ENCODE results near the gene DSC2. TPM values are rescaled to one million over a fixed set of nuclear protein-coding genes. Genes with fewer than 3 reads are reported as not detected.

Gene DSC2
- total RNA-seq, 1 donor from 2014 or later, result not detected

GRCh38 chr18:31088532-31088931 is 13.7 kb downstream of the DSC2 start:
- intact Hi-C loops (cut with micrococcal nuclease), result no loop called here
- H3K4me3 Mint-ChIP-seq (ENCODE audit: low read depth), result no peak overlapping the region
- no peak overlapping the region for H3K27ac Mint-ChIP-seq
- H3K9me3 Mint-ChIP-seq, result peaks cover 5% of the 10 kb centered on the region
- no peaks in the 10 kb centered on the region for H3K27me3 Mint-ChIP-seq (ENCODE audit: low read depth)
- DNase-seq (ENCODE audit: low spot score), result no peak
- no peaks in the 10 kb centered on the region for H3K4me1 Mint-ChIP-seq (ENCODE audit: low read depth)
- no peaks in the 10 kb centered on the region for H3K36me3 Mint-ChIP-seq (ENCODE audit: low read depth)

GRCh38 chr18:31079973-31080372 is 22.2 kb downstream of the DSC2 start:
- H3K9me3 Mint-ChIP-seq, result peaks cover 3% of the 10 kb centered on the region
- H3K36me3 Mint-ChIP-seq (ENCODE audit: low read depth), result no peaks in the 10 kb centered on the region
- no peaks in the 10 kb centered on the region for H3K4me1 Mint-ChIP-seq (ENCODE audit: low read depth)
- H3K27ac Mint-ChIP-seq, result no peak overlapping the region
- no peaks in the 10 kb centered on the region for H3K27me3 Mint-ChIP-seq (ENCODE audit: low read depth)
- DNase-seq (ENCODE audit: low spot score), result no peak
- intact Hi-C loops (cut with micrococcal nuclease), result no loop called here
- H3K4me3 Mint-ChIP-seq (ENCODE audit: low read depth), result no peak overlapping the region

- DNase-seq (ENCODE audit: low spot score), result no peak
- peaks cover 9% of the 10 kb centered on the region for H3K9me3 Mint-ChIP-seq
- no peak overlapping the region for H3K27ac Mint-ChIP-seq
- H3K27me3 Mint-ChIP-seq (ENCODE audit: low read depth), result no peaks in the 10 kb centered on the region
- H3K4me1 Mint-ChIP-seq (ENCODE audit: low read depth), result no peaks in the 10 kb centered on the region
- no peaks in the 10 kb centered on the region for H3K36me3 Mint-ChIP-seq (ENCODE audit: low read depth)
- H3K4me3 Mint-ChIP-seq (ENCODE audit: low read depth), result no peak overlapping the region
- intact Hi-C loops (cut with micrococcal nuclease), result no loop called here
Measured at GRCh38 chr18:31077878-31078277, 24.3 kb downstream of the DSC2 start.

GRCh38 chr18:31072175-31072574 is 30.0 kb downstream of the DSC2 start:
- Mint-ChIP-seq H3K4me1 (ENCODE audit: low read depth) (no peaks in the 10 kb centered on the region), H3K27ac (no peak overlapping the region), H3K36me3 (ENCODE audit: low read depth) (no peaks in the 10 kb centered on the region), H3K9me3 (peaks cover 16% of the 10 kb centered on the region), H3K27me3 (ENCODE audit: low read depth) (no peaks in the 10 kb centered on the region), H3K4me3 (ENCODE audit: low read depth) (no peak overlapping the region)
- intact Hi-C loops (cut with micrococcal nuclease), result no loop called here
- no peak for DNase-seq (ENCODE audit: low spot score)

- Mint-ChIP-seq H3K4me1 (ENCODE audit: low read depth) (no peaks in the 10 kb centered on the region), H3K9me3 (peaks cover 15% of the 10 kb centered on the region), H3K27me3 (ENCODE audit: low read depth) (no peaks in the 10 kb centered on the region), H3K4me3 (ENCODE audit: low read depth) (no peak overlapping the region), H3K36me3 (ENCODE audit: low read depth) (no peaks in the 10 kb centered on the region), H3K27ac (no peak overlapping the region)
- no peak for DNase-seq (ENCODE audit: low spot score)
- intact Hi-C loops (cut with micrococcal nuclease), result no loop called here
Measured at GRCh38 chr18:31070206-31070605, 32.0 kb downstream of the DSC2 start.

- Mint-ChIP-seq H3K27me3 (ENCODE audit: low read depth) (no peaks in the 10 kb centered on the region), H3K27ac (no peak overlapping the region), H3K4me3 (ENCODE audit: low read depth) (no peak overlapping the region), H3K4me1 (ENCODE audit: low read depth) (no peaks in the 10 kb centered on the region), H3K9me3 (peaks cover 4% of the 10 kb centered on the region), H3K36me3 (ENCODE audit: low read depth) (no peaks in the 10 kb centered on the region)
- no peak for DNase-seq (ENCODE audit: low spot score)
- intact Hi-C loops (cut with micrococcal nuclease), result no loop called here
Measured at GRCh38 chr18:31066266-31066665, 36.0 kb downstream of the DSC2 start.

- no peak overlapping the region for H3K27ac Mint-ChIP-seq
- no peaks in the 10 kb centered on the region for H3K36me3 Mint-ChIP-seq (ENCODE audit: low read depth)
- no peak for DNase-seq (ENCODE audit: low spot score)
- intact Hi-C loops (cut with micrococcal nuclease), result no loop called here
- peaks cover 4% of the 10 kb centered on the region for H3K9me3 Mint-ChIP-seq
- H3K27me3 Mint-ChIP-seq (ENCODE audit: low read depth), result no peaks in the 10 kb centered on the region
- H3K4me3 Mint-ChIP-seq (ENCODE audit: low read depth), result no peak overlapping the region
- no peaks in the 10 kb centered on the region for H3K4me1 Mint-ChIP-seq (ENCODE audit: low read depth)
Measured at GRCh38 chr18:31065036-31065773, 37.0 kb downstream of the DSC2 start.

- H3K27ac Mint-ChIP-seq, result no peak overlapping the region
- H3K4me3 Mint-ChIP-seq (ENCODE audit: low read depth), result no peak overlapping the region
- DNase-seq (ENCODE audit: low spot score), result no peak
- intact Hi-C loops (cut with micrococcal nuclease), result no loop called here
- H3K36me3 Mint-ChIP-seq (ENCODE audit: low read depth), result no peaks in the 10 kb centered on the region
- H3K4me1 Mint-ChIP-seq (ENCODE audit: low read depth), result no peaks in the 10 kb centered on the region
- H3K9me3 Mint-ChIP-seq, result no peaks in the 10 kb centered on the region
- no peaks in the 10 kb centered on the region for H3K27me3 Mint-ChIP-seq (ENCODE audit: low read depth)
Measured at GRCh38 chr18:31064130-31064529, 38.1 kb downstream of the DSC2 start.

GRCh38 chr18:31061945-31062344 is 40.3 kb downstream of the DSC2 start:
- no peaks in the 10 kb centered on the region for H3K9me3 Mint-ChIP-seq
- H3K4me3 Mint-ChIP-seq (ENCODE audit: low read depth), result no peak overlapping the region
- intact Hi-C loops (cut with micrococcal nuclease), result no loop called here
- no peaks in the 10 kb centered on the region for H3K27me3 Mint-ChIP-seq (ENCODE audit: low read depth)
- H3K27ac Mint-ChIP-seq, result no peak overlapping the region
- DNase-seq (ENCODE audit: low spot score), result no peak
- no peaks in the 10 kb centered on the region for H3K4me1 Mint-ChIP-seq (ENCODE audit: low read depth)
- H3K36me3 Mint-ChIP-seq (ENCODE audit: low read depth), result no peaks in the 10 kb centered on the region

- Mint-ChIP-seq H3K9me3 (peaks cover 6% of the 10 kb centered on the region), H3K36me3 (ENCODE audit: low read depth) (no peaks in the 10 kb centered on the region), H3K27me3 (ENCODE audit: low read depth) (no peaks in the 10 kb centered on the region), H3K4me1 (ENCODE audit: low read depth) (no peaks in the 10 kb centered on the region), H3K27ac (no peak overlapping the region), H3K4me3 (ENCODE audit: low read depth) (no peak overlapping the region)
- intact Hi-C loops (cut with micrococcal nuclease), result no loop called here
- DNase-seq (ENCODE audit: low spot score), result no peak
Measured at GRCh38 chr18:31058897-31059296, 43.3 kb downstream of the DSC2 start.

- DNase-seq (ENCODE audit: low spot score), result no peak
- H3K27ac Mint-ChIP-seq, result no peak overlapping the region
- no peak overlapping the region for H3K4me3 Mint-ChIP-seq (ENCODE audit: low read depth)
- no peaks in the 10 kb centered on the region for H3K27me3 Mint-ChIP-seq (ENCODE audit: low read depth)
- intact Hi-C loops (cut with micrococcal nuclease), result no loop called here
- H3K9me3 Mint-ChIP-seq, result peaks cover 9% of the 10 kb centered on the region
- H3K36me3 Mint-ChIP-seq (ENCODE audit: low read depth), result no peaks in the 10 kb centered on the region
- no peaks in the 10 kb centered on the region for H3K4me1 Mint-ChIP-seq (ENCODE audit: low read depth)
Measured at GRCh38 chr18:31057917-31058316, 44.3 kb downstream of the DSC2 start.

GRCh38 chr18:31057051-31057450 is 45.2 kb downstream of the DSC2 start:
- no peak overlapping the region for H3K27ac Mint-ChIP-seq
- H3K9me3 Mint-ChIP-seq, result peaks cover 14% of the 10 kb centered on the region
- no peaks in the 10 kb centered on the region for H3K36me3 Mint-ChIP-seq (ENCODE audit: low read depth)
- H3K4me1 Mint-ChIP-seq (ENCODE audit: low read depth), result no peaks in the 10 kb centered on the region
- H3K4me3 Mint-ChIP-seq (ENCODE audit: low read depth), result no peak overlapping the region
- intact Hi-C loops (cut with micrococcal nuclease), result no loop called here
- H3K27me3 Mint-ChIP-seq (ENCODE audit: low read depth), result no peaks in the 10 kb centered on the region
- DNase-seq (ENCODE audit: low spot score), result no peak

GRCh38 chr18:31056296-31056695 is 45.9 kb downstream of the DSC2 start:
- intact Hi-C loops (cut with micrococcal nuclease), result no loop called here
- no peaks in the 10 kb centered on the region for H3K27me3 Mint-ChIP-seq (ENCODE audit: low read depth)
- H3K4me1 Mint-ChIP-seq (ENCODE audit: low read depth), result no peaks in the 10 kb centered on the region
- H3K36me3 Mint-ChIP-seq (ENCODE audit: low read depth), result no peaks in the 10 kb centered on the region
- H3K9me3 Mint-ChIP-seq, result peaks cover 14% of the 10 kb centered on the region
- H3K4me3 Mint-ChIP-seq (ENCODE audit: low read depth), result no peak overlapping the region
- no peak overlapping the region for H3K27ac Mint-ChIP-seq
- no peak for DNase-seq (ENCODE audit: low spot score)

GRCh38 chr18:31050635-31051034 is 51.6 kb downstream of the DSC2 start:
- no peaks in the 10 kb centered on the region for H3K36me3 Mint-ChIP-seq (ENCODE audit: low read depth)
- H3K4me1 Mint-ChIP-seq (ENCODE audit: low read depth), result no peaks in the 10 kb centered on the region
- H3K27ac Mint-ChIP-seq, result no peak overlapping the region
- no peak for DNase-seq (ENCODE audit: low spot score)
- intact Hi-C loops (cut with micrococcal nuclease), result no loop called here
- H3K9me3 Mint-ChIP-seq, result peaks cover 17% of the 10 kb centered on the region
- H3K27me3 Mint-ChIP-seq (ENCODE audit: low read depth), result no peaks in the 10 kb centered on the region
- H3K4me3 Mint-ChIP-seq (ENCODE audit: low read depth), result no peak overlapping the region
